GM19240 (cell line): ENCODE measurements around the gene MMRN2.
A peak's percentile ranks its signal among the peaks of the same experiment; 100 is the strongest.

Experiments used
- DNase-seq: peaks from one replicate; pipeline ENCODE4 v3.0.0; 2011; ENCODE audit warnings: low spot score; ENCODE audit not compliant: insufficient read length

Gene MMRN2

DNA sequence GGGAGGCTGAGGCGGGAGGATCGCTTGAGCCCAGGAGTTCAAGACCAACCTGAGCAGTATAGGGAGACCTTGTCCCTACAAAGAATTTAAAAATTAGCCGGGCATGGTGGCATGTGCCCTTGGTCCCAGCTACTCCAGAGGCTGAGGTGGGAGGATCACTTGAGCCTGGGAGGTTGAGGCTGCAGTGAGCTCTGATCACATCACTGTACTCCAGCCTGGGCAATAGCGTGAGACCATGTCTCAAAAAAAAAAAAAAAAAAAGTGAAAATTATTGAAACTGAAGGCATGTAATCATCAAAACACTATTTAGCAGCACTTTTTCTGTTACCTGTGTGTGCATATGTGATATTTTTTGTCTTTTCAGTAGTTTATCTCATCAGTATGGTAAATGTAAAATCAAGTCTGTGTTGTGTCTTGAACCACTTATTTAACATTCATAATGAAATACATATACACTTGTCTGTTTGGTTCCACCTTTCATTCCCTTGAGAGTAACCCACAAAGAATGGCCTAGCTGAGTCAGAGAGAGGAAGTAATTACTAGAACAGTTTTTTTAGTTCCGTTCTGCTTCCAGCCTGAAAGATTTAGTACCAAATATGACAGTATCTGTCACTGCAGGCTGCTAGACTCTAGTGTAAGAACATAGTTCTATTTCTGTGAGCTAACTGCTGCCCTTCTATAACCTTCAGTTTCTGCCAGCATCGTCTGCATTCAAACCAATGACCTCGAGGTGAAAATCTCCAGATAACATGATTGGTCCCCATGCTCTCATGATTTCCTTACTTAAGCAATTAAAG is 68.6 kb downstream of the MMRN2 start:
- DNase-seq = peak; percentile 61
